Naive thymus-derived CD8-positive, alpha-beta T cell (primary cell): ENCODE measurements around the gene CD163L1. TPM values are rescaled to one million over a fixed set of nuclear protein-coding genes. Genes with fewer than 3 reads are reported as not detected.

ENCODE experiments used
- ATAC-seq, 2 donors: fragments of 150-1000 bp; cut with Tn5 transposase in 1 of 2; sonication (Bioruptor Pico), chemical (Tn5 transposase) in 1 of 2; 1 replicate in 1 of 2; 2 replicates in 1 of 2; pipeline ENCODE4 v1.10.0; 2021; ENCODE audit warnings: mild to moderate bottlenecking in 2 of 2, moderate library complexity in 2 of 2
- POLR2A ChIA-PET: fragments of 350-600 bp; sonication (Branson Sonifier 250); formaldehyde crosslinking; loops from one replicate; lab custom pipeline; 2021; ENCODE audit warnings: antibody characterized with exemption; lab: Charles Lee
- DNase-seq, 10 donors: peaks; one replicate each; pipeline versions ENCODE4 v3.0.0 to v3.0.0-alpha.2; 2020 to 2022
- H3K27ac Mint-ChIP-seq, 10 donors: one replicate each; pipeline ENCODE4 v1.8.0; 2020 to 2022; ENCODE audit warnings: mild to moderate bottlenecking in 10 of 10, mixed read lengths in 10 of 10, moderate library complexity in 4 of 10, inconsistent platforms in 1 of 10
- H3K27me3 Mint-ChIP-seq, 5 donors: one replicate each; pipeline ENCODE4 v1.8.0; 2021 to 2022; ENCODE audit warnings: mixed read lengths in 5 of 5
- H3K36me3 Mint-ChIP-seq, 3 donors: one replicate each; pipeline ENCODE4 v1.8.0; 2020 to 2022; ENCODE audit warnings: mixed read lengths in 3 of 3, mild to moderate bottlenecking in 2 of 3, inconsistent platforms in 1 of 3
- H3K4me1 Mint-ChIP-seq, 4 donors: one replicate each; pipeline ENCODE4 v1.8.0; 2021 to 2022; ENCODE audit warnings: mixed read lengths in 4 of 4
- H3K4me3 Mint-ChIP-seq, 10 donors: one replicate each; pipeline ENCODE4 v1.8.0; 2020 to 2022; ENCODE audit warnings: mild to moderate bottlenecking in 10 of 10, mixed read lengths in 10 of 10, moderate library complexity in 6 of 10, inconsistent platforms in 1 of 10
- H3K9me3 Mint-ChIP-seq, 9 donors: one replicate each; pipeline ENCODE4 v1.8.0; 2020 to 2022; ENCODE audit warnings: mixed read lengths in 9 of 9, mild to moderate bottlenecking in 3 of 9, inconsistent platforms in 1 of 9, moderate library complexity in 1 of 9
- polyA plus RNA-seq, 3 donors: library from polyadenylated mRNA; unstranded; fragments of 300-500 nt; fragmentation: Illumina TruSeq; gene quantifications; one replicate each; pipeline ENCODE4 v1.2.3, GENCODE V29; 2021
- total RNA-seq, 8 experiments: library from RNA in 2 of 8; stranded (reverse) in 2 of 8; gene quantifications; one replicate each; pipeline ENCODE4 v1.2.3 and lab custom pipeline; 2021 to 2026

CD163L1 gene
- total and polyA plus RNA-seq, 5 experiments from 2014 or later, result 0.33 to 2.9 TPM; not detected in 3

DNA sequence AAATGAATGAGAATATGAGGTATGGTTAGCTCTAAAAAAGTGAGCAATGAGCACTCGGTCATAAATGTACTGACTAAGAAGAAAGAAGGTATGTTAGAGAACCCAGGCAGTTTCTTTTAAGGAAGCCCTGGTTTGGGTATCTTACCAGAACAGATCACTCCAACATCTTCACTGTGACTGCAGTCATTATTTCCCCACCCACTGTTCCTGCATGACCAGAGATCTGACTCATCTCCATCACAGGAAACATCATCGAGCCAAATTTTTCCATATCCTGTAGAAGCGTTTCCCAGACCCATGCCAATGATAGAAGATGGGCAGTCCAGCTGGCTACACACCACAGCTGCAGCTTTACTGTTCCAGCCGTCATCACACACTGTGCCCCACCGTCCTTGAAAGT lies 48.0 kb downstream of the CD163L1 start:
- Mint-ChIP-seq H3K36me3 (no peaks in the 10 kb centered on the region), H3K4me3 (no peak overlapping the region), H3K4me1 (peaks cover 0 to 1% (median 0%) of the 10 kb centered on the region in 4 donors), H3K27ac (no peak overlapping the region), H3K27me3 (peaks cover 2 to 20% (median 12%) of the 10 kb centered on the region in 5 donors), H3K9me3 (peaks cover 0 to 22% (median 4%) of the 10 kb centered on the region in 9 donors)
- DNase-seq (no peak), ATAC-seq (no peak)
- POLR2A ChIA-PET, result no interaction called here

DNA sequence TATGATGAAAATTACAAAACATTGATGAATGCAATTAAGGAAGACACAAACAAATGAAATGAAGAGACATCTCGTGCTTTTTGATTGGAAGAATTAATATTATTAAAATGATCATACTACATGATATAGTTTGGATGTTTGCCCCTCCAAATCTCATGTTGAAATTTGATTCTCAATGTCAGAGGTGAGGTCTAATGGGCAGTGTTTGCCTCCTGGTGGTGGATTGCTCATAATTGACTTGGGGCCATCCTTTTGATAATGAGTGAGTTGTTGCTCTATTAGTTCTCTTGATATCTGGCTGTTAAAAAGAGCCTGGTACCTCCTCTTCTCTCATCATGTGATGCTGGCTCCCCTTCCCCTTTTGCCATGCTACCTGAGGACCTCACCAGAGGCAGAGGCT lies 56.7 kb downstream of the CD163L1 start:
- no peak for ATAC-seq
- peaks cover 6 to 63% (median 36%) of the 10 kb centered on the region in 9 donors for H3K9me3 Mint-ChIP-seq

DNA sequence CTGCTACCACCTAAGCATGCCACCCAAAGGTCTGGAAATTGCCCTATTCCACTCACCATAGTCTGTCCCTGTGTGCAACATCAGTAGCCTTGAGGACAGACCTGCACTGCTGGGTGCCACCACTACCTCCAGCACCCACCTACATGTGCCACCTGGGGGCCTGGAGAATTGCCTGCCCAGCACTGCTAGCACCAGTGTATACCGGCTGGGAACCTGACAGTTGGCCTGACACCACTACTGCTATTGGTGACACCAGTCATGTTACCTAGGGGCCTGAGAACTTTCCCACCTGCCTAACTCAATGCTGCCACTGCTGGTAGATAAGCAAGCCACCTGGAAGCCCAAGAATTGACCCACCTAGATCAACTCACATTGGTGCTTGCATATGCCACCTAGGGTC lies 60.8 kb downstream of the CD163L1 start:
- Mint-ChIP-seq H3K27ac (peak overlapping the region in 1 of 10 donors; percentile 22), H3K27me3 (peaks cover 13 to 26% (median 16%) of the 10 kb centered on the region in 5 donors), H3K4me3 (no peak overlapping the region), H3K9me3 (peaks cover 6 to 44% (median 26%) of the 10 kb centered on the region in 9 donors), H3K36me3 (peaks cover 0 to 37% (median 3%) of the 10 kb centered on the region in 3 donors), H3K4me1 (no peaks in the 10 kb centered on the region)
- POLR2A ChIA-PET, result no interaction called here
- DNase-seq (no peak), ATAC-seq (no peak)

More for the DNA sequence above, 56.7 kb downstream of the CD163L1 start:
- H3K36me3 Mint-ChIP-seq, result peaks cover 0 to 41% (median 3%) of the 10 kb centered on the region in 3 donors
- no peak overlapping the region for H3K27ac Mint-ChIP-seq
- POLR2A ChIA-PET, result no interaction called here
- DNase-seq, result no peak
- no peak overlapping the region for H3K4me3 Mint-ChIP-seq
- H3K4me1 Mint-ChIP-seq, result no peaks in the 10 kb centered on the region
- peaks cover 3 to 15% (median 13%) of the 10 kb centered on the region in 5 donors for H3K27me3 Mint-ChIP-seq

DNA sequence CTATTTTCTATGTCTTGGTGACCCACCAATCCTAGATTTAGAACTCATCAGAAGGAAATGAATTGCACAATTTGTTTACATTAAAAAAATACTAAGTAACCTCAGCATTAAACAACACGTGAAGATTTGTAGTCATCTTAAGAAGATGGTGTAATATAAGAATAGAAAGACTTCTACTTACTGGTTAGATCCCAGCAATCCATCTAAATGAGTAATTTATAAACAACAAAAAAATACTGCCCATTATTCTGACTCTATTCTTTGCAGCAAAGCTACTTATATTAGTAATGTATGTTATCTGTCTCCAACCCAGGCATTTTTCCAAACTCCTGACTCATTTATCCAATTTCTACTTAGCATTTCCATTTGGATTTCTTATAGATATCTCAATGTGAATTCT lies 67.8 kb downstream of the CD163L1 start:
- no peaks in the 10 kb centered on the region for H3K4me1 Mint-ChIP-seq
- peaks cover 2 to 24% (median 10%) of the 10 kb centered on the region in 5 donors for H3K27me3 Mint-ChIP-seq
- H3K27ac Mint-ChIP-seq, result no peak overlapping the region
- no peak for DNase-seq
- POLR2A ChIA-PET, result no interaction called here
- no peak overlapping the region for H3K4me3 Mint-ChIP-seq
- peaks cover 0 to under 1% (median under 1%) of the 10 kb centered on the region in 3 donors for H3K36me3 Mint-ChIP-seq
- H3K9me3 Mint-ChIP-seq, result peaks cover 0 to 1% (median 0%) of the 10 kb centered on the region in 9 donors
- no peak for ATAC-seq

GRCh38 chr12:7375145-7375543 lies 68.8 kb downstream of the CD163L1 start:
- Mint-ChIP-seq H3K4me3 (no peak overlapping the region), H3K36me3 (peaks cover 0 to 9% (median 4%) of the 10 kb centered on the region in 3 donors), H3K9me3 (peaks cover 0 to 9% (median 2%) of the 10 kb centered on the region in 9 donors), H3K4me1 (no peaks in the 10 kb centered on the region), H3K27ac (no peak overlapping the region), H3K27me3 (peaks cover 7 to 26% (median 13%) of the 10 kb centered on the region in 5 donors)
- DNase-seq (no peak), ATAC-seq (no peak)
- POLR2A ChIA-PET, result no interaction called here

- Mint-ChIP-seq H3K27me3 (peaks cover 5 to 24% (median 13%) of the 10 kb centered on the region in 5 donors), H3K36me3 (peaks cover 0 to 9% (median 4%) of the 10 kb centered on the region in 3 donors), H3K4me1 (no peaks in the 10 kb centered on the region), H3K9me3 (peaks cover 0 to 9% (median 2%) of the 10 kb centered on the region in 9 donors), H3K27ac (no peak overlapping the region), H3K4me3 (no peak overlapping the region)
- DNase-seq (no peak), ATAC-seq (no peak)
- POLR2A ChIA-PET, result no interaction called here
Measured at GRCh38 chr12:7374423-7375144, 69.4 kb downstream of the CD163L1 start.

DNA sequence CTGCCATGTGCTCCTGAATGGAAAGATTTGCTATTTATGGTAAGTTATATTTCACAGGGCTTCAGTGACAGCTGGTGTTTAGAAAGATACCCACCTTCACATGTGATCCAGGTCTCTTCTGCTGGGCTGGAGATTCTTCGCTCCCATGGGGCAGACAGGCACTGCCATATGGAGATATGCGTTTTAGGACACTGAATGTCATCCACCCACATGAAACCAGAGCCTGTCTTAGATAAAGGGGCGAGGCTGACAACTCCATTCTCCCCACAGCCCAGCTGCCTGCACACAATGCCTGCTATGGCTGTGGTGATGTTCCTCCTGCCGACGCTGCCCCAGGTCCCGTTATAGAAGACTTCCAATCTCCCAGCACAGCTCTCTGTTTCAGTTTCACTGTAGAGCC lies 70.7 kb downstream of the CD163L1 start:
- H3K9me3 Mint-ChIP-seq, result peaks cover 0 to 9% (median 2%) of the 10 kb centered on the region in 9 donors
- ATAC-seq, result no peak
- peaks cover 3 to 25% (median 13%) of the 10 kb centered on the region in 5 donors for H3K27me3 Mint-ChIP-seq
- peaks cover 0 to 9% (median 4%) of the 10 kb centered on the region in 3 donors for H3K36me3 Mint-ChIP-seq
- H3K27ac Mint-ChIP-seq, result no peak overlapping the region
- POLR2A ChIA-PET, result no interaction called here
- DNase-seq, result no peak
- no peak overlapping the region for H3K4me3 Mint-ChIP-seq
- no peaks in the 10 kb centered on the region for H3K4me1 Mint-ChIP-seq

DNA sequence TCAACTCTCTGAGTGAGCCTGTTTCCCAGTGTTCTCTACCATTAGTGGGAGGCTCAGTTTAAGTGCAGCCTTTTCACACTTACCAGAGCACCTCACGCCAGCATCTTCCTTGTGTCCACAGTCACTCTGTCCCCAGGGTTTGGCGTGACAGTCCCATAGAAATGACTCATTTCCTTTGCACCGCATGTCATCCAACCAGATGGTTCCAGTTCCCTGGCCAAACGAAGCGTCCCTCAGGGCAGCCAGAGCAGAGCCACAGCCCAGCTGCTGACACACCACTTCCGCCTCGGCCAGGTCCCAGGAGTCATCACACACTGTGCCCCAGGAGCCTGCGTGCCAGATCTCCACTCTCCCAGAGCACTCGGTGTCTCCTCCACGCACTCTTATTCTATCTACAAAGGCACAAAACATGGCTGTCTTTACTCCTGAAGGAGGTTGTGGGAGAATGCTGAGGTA lies 74.7 kb downstream of the CD163L1 start:
- no peak for ATAC-seq
- Mint-ChIP-seq H3K9me3 (peaks cover 0 to 9% (median 2%) of the 10 kb centered on the region in 9 donors), H3K4me3 (no peak overlapping the region), H3K36me3 (peaks cover 0 to 9% (median 4%) of the 10 kb centered on the region in 3 donors), H3K27me3 (peaks cover 1 to 20% (median 7%) of the 10 kb centered on the region in 5 donors), H3K27ac (no peak overlapping the region), H3K4me1 (no peaks in the 10 kb centered on the region)
- no peak for DNase-seq
- POLR2A ChIA-PET, result no interaction called here

- H3K4me1 Mint-ChIP-seq, result no peaks in the 10 kb centered on the region
- H3K9me3 Mint-ChIP-seq, result no peaks in the 10 kb centered on the region
- no peak overlapping the region for H3K4me3 Mint-ChIP-seq
- H3K27me3 Mint-ChIP-seq, result peaks cover 0 to 8% (median 3%) of the 10 kb centered on the region in 5 donors
- DNase-seq (no peak), ATAC-seq (no peak)
- H3K36me3 Mint-ChIP-seq, result no peaks in the 10 kb centered on the region
- H3K27ac Mint-ChIP-seq, result no peak overlapping the region
- POLR2A ChIA-PET, result no interaction called here
Measured at GRCh38 chr12:7362734-7363133, 81.2 kb downstream of the CD163L1 start.

DNA sequence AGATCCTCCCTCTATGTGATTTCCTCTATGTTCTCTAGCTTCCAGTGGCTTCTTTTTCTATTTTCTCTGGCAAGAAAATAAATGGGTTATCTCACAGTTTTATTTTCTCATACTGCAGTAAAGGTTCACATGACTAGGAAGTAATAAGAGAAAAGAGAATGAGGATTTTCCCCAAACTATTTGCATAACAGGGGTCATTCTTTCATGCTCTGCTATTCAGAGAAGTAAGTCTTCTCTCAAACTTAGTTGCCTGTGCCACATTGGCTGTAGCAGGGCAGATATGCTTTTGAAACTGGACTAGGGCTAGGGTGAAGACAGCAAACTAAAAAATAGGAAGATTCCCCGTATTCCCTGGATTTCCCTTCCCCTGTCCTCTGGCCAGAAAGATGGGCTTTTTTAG lies 82.7 kb downstream of the CD163L1 start:
- no peak overlapping the region for H3K4me3 Mint-ChIP-seq

GRCh38 chr12:7354529-7354928 lies 89.4 kb downstream of the CD163L1 start:
- POLR2A ChIA-PET, result no interaction called here
- DNase-seq, result no peak
- no peak overlapping the region for H3K27ac Mint-ChIP-seq
- H3K4me1 Mint-ChIP-seq, result peaks cover 0 to 6% (median 2%) of the 10 kb centered on the region in 4 donors
- H3K4me3 Mint-ChIP-seq, result no peak overlapping the region
- peaks cover 0 to 14% (median 8%) of the 10 kb centered on the region in 5 donors for H3K27me3 Mint-ChIP-seq
- no peaks in the 10 kb centered on the region for H3K9me3 Mint-ChIP-seq
- no peak for ATAC-seq
- peaks cover 0 to 3% (median 0%) of the 10 kb centered on the region in 3 donors for H3K36me3 Mint-ChIP-seq

More for the DNA sequence above, 82.7 kb downstream of the CD163L1 start:
- H3K36me3 Mint-ChIP-seq, result no peaks in the 10 kb centered on the region
- H3K27ac Mint-ChIP-seq, result no peak overlapping the region
- H3K4me1 Mint-ChIP-seq, result no peaks in the 10 kb centered on the region
- ATAC-seq (no peak), DNase-seq (no peak)
- peaks cover 0 to 17% (median 3%) of the 10 kb centered on the region in 5 donors for H3K27me3 Mint-ChIP-seq
- no peaks in the 10 kb centered on the region for H3K9me3 Mint-ChIP-seq
- POLR2A ChIA-PET, result no interaction called here

DNA sequence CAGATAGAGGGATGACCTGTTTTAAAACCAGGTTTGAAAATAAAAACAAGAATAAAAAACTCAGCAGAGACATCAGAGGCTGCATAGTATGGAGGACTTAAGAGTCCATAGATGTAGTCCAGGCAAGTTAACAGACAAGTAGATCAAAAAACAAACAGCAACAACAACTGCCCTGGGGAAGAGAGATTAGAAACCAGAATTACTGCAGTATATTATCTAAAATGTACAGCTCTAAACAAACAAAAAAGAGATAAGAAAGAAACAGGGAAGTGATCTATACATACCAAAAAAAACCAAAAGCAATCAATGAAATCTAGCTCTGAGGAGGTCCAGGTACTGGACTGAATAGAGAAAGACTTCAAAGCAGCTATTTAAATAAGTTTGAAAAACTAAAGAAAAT lies 91.3 kb downstream of the CD163L1 start:
- H3K27me3 Mint-ChIP-seq, result peaks cover 0 to 14% (median 8%) of the 10 kb centered on the region in 5 donors
- POLR2A ChIA-PET, result no interaction called here
- no peaks in the 10 kb centered on the region for H3K9me3 Mint-ChIP-seq
- no peak overlapping the region for H3K4me3 Mint-ChIP-seq
- H3K36me3 Mint-ChIP-seq, result peaks cover 0 to 3% (median 0%) of the 10 kb centered on the region in 3 donors
- H3K27ac Mint-ChIP-seq, result no peak overlapping the region
- ATAC-seq, result no peak
- no peak for DNase-seq
- peaks cover 0 to 6% (median 2%) of the 10 kb centered on the region in 4 donors for H3K4me1 Mint-ChIP-seq

DNA sequence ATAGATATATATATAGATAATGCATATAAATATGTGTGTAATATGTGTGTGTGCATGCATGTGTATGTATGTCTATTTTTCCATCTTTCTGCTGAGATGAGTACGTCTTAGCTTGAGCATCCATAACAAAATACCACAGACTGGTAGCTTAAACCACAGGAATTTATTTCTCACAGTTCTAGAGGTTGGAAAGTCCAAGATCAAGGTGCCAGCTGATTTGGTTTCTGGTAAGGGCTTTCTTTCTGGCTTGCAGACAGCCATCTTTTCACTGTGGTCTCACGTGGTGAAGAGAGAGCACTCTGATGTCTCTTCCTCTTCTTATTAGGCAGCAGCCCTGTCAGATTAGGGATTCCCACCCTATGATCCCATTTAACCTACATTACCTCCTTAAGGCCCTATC lies 92.8 kb downstream of the CD163L1 start:
- DNase-seq, result no peak
- Mint-ChIP-seq H3K4me1 (peaks cover 4 to 15% (median 8%) of the 10 kb centered on the region in 4 donors), H3K27me3 (peaks cover 0 to 14% (median 5%) of the 10 kb centered on the region in 5 donors), H3K4me3 (no peak overlapping the region), H3K36me3 (peaks cover 0 to 3% (median 0%) of the 10 kb centered on the region in 3 donors), H3K9me3 (peaks cover 0 to 3% (median 0%) of the 10 kb centered on the region in 9 donors), H3K27ac (no peak overlapping the region)
- no peak for ATAC-seq
- POLR2A ChIA-PET, result no interaction called here
